ENCODE measurements around the gene KRT20.
"Not testable (repeated sequence)": the region's sequence is repeated elsewhere in the genome, so short reads cannot be mapped to it uniquely, and the experiment has no call there.

KRT20 gene

DNA sequence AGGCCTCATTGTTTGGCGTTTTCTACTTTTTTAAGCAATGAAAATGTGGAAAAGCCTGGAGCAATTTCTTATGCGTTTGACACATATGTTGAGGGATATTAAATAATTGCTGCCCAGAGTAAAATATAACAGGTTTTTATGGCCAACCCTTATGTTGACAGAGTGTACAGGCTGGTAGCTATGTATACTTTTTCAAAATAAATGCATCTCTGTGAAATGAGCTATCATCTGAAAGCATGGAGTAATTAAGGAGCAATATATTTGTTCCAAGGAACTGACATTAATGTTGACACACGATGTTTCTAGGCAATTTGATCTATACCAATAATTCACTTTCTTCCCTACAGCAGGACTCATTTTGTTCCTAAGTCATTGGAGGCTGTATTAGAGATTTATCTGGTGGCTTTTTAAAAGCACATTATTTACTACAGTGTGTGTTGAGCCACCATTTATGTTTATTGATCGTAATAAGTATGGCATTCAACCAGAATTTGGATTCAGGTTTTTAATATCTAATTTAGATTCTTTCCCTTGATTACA, 11.9 kb upstream of the KRT20 start:
- DNase-seq = no peak

DNA sequence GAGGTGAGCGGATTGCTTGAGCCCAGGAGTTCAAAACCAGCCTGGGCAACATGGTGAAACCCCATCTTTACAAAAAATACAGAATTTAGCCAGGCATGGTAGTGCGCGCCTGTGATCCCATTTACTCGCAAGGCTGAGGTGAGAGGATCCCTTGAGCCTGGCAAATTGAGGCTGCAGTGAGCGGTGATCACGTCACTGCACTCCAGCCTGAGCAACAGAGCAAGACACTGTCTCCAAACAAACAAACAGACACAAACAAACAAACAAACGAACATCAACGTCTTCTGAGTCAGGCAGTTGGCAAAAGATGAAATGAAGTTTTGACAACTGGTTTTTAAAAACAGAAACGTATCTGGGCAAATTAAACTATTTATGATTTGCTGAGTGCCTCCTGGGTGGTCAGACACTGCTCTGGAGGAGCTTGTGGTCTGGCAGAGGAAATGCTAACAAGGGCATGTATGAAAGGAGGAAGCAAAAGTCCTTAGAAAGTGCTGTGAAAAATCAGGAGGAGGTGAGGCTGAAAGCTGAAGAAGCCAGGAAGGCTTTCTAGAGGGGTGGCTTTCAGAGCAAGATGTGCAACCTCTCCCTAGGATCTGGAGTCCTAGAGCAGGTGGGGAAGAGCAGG, 10.2 kb upstream of the KRT20 start:
- no peak for DNase-seq

DNA sequence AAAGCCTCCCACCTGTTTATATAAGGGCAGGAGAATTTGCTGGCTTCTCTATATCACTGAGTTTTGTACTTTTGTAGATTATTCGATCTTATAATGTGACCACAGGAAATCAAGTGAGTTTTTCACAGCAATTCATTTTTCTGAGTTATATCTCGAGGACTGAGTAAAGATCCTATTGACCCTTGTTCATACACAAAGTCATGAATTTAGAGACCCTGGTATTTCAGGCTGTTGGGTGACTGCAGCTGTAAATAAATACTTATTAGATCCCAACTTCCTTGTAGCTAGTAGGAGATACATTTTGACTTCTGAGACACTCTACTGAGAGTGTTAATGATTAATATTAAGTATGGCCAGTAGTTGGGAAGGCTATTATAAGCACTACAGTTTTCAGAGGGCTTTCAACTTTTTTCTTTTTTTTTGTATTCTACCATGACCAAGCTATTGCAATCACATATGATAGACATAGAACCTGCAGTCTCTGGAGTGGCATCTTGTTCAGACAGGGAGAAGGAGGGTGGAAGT, 3.2 kb upstream of the KRT20 start:
- peak; percentile 40 for DNase-seq

DNA sequence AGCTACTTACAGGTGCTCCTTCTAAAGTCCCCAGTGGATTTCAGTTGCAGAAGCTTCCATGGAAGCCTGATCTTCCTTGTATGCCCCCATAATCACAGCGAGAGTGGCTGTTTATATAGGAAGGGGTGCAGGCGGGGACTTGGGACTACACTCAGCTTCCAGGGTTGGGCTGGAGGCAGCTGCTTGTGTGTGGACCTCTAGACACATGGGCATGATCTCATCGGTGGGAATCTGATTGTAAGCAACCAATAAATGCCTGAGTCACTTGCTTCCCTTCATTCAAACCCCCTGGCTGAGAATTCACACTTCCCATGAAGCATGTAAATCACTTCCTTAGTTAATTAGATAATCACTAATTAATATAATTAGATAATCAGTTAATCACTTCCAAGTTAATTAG, 1.0 kb upstream of the KRT20 start:
- DNase-seq = peak; percentile 39

DNA sequence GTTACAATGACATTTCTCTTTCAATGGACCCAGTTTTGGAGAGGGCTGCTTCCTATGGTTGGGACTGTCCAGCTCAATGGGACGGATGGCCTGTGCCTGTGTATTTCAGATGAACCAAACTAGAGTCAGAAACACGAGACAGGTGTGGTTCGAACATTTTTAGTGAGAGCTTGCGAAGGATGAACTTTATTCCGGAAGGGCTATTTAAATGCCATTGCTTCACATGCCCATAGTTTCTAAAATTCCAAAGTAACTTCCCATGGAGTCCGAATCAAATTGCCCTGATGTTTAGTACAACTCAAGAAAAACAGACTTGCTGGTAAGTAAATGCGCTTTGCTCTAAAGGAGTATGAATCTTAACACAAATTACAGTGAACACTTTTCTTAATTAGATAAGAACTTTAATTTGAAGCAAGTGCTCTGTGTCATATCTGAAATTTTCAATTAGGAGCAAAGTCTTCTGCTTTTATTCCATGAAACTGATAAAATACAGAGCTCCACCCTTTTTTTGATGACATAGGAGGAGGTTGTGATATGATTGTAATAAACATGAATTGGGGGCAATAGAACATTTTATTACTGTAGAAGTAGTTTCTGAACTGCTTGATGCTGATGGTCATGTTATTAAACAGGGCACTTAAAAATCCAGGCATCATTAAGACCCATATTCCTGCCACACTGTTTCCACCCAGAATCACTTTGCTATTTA, 1.3 kb downstream of the KRT20 start:
- no peak for DNase-seq

DNA sequence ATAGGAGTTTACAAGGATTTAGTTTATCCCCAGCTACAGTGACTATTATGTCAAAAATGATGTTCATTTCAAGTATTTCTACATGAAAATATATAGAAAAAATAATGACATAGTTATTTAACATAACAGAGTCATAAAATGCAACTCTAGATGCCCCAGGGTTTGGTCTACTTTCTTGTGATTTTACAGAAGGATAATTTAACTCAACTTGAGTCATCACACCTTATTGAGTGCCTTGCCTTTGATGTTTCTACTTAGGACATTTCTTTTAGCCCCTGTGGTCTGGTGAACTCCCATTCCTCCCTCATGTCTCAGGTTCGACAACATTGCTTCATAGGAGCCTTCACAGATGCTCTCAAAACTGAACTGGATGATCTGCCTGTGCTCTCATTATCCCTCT, 2.0 kb downstream of the KRT20 start:
- DNase-seq = no peak

DNA sequence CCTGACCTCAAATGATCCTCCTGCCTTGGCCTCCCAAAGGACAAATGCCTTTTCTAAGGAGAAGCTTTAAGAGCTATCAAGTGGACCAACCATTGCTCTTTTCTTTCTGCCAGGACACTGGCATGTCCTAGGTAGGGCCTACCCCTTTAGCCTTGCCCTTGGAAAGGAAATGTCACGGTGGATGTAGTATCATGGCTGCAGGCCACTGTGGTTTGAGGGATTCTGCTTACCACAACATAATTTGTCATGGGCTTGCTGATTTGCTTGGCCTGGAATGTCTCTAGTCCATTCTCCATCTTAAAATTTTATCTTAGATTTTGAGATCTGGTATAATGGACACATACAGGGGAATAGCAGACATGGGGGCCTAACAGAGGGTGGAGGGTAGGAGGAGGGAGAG, 6.0 kb downstream of the KRT20 start:
- DNase-seq = no peak

DNA sequence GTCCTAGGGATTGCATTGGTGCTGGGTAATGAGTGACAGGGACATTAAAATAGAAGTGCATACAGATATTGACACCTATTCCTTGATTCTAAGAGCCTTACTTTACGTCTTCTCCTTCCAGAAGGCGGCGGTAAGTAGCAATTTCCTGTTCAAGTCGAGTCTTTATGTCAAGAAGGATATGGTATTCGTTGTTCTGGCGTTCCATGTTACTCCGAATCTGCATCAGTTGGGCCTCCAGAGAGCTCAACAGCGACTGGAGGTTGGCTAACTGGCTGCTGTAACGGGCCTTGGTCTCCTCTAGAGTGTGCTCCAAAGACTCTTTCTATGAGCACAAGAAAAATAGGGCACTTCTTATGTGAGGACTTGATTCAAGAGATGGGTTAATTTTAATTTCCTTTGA, 7.0 kb downstream of the KRT20 start:
- DNase-seq = no peak

DNA sequence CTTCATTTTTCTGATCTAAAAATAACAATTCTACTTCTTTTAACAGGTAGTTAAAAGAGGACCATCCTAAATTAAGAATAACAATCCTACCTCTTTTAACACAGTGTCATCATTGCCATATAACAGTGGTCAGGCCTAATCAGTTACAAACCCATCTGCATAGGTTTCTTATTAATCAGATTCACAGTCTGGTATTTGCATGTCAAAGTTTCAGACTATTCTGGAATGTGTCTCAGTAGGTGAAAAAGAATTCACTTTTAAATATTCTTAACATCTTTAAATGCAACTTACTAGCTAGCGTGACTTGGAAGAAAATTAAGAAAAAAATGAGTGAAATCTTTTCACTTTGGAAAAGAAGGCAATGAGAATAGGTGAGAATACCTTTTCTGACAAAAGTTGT, 11.2 kb downstream of the KRT20 start:
- no peak for DNase-seq

DNA sequence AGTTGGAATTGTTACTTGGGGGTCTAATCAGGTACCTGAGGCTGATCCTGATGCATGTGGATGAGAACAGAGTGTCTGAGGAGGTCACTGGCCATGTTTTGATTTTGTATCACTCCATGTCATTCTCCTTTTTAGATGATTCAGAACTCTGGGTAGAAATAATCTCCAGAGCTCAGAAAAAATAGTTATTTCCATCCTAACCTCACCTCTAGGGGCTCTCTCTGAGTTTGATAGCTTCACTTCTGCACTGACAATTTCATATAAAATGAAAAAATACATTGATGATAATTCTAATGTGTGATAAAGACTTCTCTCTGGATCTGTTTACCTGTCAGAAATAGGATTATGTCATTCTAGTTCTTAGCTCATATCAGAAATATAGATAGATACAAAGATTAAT, 11.8 kb downstream of the KRT20 start:
- no peak for DNase-seq

DNA sequence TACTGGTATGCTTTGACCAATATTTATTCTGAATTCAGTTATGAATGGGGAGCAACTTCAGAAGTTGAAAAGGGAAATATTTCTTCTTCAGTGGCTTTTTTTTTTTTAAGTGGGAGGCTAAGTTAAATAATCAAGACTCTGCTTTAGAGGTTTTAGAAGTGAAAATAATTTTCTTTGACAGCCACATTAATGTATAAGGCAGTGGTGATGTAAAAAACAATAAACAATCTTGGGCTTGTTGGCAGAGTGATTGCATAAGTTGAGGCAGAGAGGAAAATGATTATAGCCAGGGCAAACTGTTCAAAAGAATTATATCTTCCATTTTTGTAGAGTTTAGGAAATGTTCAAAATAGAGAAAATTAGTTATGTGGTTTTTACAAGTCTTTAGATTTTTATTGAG, 12.6 kb downstream of the KRT20 start:
- DNase-seq = no peak

DNA sequence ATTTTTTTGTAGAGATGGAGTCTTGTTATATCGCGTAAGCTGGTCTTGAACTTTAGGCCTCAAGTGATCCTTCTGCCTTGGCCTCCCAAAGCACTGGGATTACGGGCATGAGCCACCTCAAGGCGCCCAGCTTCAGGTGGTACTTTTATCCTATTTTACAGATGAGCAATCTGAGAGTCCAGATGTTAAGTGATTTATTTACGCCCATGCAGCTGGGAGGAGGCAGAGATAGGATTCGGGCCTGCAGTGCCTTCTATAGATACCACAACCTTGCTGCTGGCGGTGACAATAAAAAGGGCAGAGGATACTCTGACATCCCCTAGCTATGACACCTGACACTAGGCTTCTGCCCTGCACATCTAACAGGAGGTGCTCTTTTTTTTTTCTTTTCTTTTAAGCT, 13.7 kb downstream of the KRT20 start:
- DNase-seq = no peak

DNA sequence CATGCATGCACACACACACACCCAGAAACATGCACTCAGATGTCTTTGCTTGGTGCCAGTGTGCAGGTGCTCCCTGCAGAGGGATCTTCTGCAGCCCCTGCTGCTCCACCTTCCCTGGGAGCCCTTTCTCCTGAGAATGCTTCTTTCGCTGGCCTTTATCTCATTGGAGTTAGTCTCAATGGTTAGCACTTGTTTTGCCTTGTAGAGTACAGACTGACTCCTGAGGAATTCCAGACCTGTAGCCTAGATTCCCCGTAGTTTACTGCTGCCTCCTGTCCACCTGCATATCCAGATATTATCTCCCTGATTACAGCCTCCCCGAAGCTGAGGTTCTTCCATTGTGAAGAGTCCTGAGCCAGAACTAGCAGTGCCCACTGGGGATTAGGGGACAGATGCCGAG, 14.9 kb downstream of the KRT20 start:
- no peak for DNase-seq

DNA sequence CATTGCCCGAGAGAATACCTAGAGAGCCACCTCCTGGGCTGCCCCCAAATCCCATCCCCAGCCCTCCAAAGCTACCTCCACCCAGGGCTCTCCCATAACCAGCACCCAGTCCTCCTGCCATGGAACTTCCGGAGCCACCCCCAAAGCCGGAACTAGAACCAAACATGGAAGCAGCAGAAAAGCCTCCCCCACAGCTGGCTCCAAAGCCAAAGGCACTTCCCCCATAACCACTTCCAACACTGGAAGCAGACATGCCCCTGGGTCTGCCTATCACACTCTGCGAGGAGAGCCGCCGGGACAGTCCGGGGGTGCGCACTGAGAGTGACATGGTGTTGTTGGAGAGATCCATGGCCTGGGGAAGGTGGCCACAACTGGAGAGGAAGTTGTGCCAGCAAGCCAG, 18.2 kb downstream of the KRT20 start, which contains the start of gene KRT12:
Gene KRT12, minus strand, starts transcription at position 386 of the 400 bp plus-strand sequence. Its CDS starts 37 bp downstream, at position 349.
- DNase-seq = no peak

DNA sequence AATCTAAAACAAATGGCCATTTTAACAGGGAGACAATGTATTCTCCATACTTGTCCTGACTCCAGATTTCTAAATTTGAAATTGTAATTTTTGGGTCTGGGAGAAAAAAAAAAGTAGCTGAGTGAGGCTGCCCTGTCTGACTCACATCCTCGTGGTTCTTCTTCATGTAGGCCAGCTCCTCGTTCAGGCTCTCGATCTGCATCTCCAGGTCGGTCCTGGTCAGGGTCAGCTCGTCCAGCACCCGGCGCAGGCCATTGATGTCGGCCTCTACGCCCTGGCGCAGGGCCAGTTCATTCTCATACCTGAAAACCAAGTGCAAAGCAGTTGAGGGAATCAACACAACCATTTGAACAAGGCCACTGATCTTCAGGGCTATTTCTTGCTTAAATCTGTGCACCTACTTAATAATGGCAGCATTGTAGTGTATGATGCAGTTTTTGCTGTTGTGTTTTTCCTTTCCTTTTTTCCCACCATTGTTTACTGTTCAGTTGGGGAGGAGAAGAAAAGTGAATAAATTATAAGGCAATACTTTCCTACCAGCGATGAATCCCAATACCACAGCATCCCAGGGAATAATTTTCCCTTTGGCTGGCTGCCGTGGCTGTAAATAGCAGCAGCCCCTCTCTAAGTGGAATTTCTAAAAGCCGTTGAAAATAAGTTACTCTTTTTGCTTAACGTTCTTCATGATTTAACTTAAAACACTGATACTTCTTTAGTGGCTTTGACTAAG, 20.2 kb downstream of the KRT20 start:
- DNase-seq = no peak

DNA sequence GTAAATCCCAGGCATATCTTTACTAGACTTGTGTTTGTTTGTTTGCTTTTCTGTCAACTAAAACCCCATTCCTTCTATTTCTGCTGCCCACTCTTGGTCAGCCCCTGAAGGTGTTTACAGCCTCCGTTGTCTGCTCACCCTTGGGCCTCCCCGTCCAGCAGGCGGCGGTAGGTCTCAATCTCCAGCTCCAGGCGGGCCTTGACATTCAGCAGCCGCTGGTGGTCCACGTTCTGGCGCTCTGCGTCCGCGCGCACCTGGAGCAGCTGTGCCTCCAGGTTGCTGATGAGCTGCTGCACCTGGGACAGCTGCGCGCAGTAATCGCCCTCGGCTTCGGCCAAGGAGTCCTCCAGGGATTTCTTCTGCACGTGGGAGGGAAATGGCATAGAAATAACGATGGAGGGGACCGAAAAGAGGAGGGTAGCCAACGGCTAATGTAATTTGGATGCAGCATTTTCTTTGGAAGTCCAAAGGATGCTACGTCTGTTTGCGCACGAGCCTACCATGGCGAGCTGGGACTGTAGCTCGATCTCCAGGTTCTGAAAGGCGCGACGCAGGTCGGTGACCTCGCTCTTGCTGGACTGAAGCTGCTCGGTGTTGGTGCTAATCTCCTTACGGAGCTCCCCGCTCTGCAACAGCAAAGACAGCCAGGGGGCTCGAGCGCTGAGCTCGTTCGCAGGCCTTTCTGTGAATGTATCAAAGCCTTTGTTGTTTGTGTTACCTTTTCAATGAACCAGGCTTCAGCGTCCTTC, 21.9 kb downstream of the KRT20 start:
- no peak for DNase-seq

DNA sequence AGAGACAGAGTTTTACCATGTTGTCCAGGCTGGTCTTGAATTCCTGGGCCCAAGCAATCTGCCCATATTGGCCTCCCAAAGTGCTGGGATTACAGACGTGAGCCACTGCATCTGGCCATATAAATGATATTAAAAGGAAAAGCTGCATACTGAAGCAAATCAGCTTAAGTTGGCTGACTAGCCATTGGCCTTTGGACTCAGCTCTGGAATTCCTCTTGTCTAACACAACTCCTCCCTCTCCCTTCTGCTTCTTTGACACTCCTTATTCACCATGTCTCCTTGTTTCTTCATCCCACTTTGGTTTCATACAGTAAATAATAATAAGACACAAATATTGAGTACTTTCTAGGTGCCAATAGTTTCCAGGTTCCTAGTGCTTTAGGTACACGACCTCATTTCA, 25.5 kb downstream of the KRT20 start:
- DNase-seq = no peak

DNA sequence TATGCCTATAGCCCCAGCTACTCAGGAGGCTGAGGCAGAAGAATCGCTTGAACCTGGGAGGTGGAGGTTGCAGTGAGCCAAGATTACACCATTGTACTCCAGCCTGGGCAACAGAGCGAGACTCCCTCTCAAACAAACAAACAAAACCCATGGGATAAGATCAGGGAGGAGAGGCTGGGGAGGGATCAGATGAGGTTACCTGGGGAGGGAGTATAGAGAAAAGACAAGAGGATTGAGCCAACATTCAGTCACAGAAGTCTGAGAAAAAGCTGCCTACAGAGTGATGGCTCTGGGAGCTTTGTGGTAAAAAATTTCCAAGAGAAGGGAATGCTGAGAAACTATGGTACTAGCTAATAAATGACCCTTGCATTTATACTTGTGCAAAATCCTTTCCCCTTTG, 26.4 kb downstream of the KRT20 start:
- not testable (repeated sequence) for DNase-seq

DNA sequence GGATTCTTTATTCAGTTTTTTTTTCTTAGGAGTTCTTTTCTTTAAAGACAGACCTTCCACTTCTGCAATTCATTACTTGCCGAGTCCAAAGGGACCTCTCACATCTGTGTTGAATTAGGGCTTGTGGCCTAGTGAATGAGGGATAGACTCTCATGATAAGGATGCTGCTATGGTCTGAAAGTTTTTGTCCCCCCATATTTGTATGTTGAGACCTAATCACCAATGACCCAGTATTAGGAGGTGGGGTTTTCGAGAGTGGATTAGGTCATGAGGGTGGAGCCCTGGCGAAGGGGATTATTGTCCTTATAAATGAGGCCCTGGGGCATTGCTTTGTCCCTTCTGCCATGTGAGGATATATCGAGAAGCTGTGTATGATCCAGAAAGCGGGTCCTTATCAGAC, 27.5 kb downstream of the KRT20 start:
- DNase-seq = no peak

DNA sequence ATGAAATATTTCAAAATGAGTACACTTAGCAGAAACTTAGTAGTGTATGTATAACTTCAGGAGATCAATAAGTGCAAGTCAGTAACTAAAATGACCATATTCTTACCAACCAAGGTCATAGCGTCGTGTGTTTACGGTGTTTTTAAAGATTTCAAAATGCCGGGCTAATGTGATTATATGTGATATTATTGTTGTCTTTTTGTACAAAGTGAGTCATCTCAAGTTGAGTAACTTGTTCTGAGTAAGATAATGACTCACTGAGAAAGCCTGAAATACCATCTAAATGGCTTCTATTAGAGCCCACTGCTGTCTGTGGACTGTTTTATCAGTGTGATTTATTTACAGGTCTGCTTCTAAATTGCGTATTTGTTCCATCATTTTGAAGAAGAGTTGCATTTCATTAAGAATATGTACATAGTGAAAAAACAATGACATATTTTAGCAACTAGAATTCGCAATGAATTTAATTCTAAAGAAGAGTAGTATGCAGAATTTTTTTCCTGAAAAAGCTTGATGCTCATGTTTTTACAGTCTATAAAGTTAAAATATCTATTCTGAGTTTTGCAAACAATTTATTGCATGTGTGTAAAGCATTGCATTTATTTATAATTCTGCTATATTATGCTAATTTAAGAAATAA, 30.7 kb downstream of the KRT20 start:
- peak; percentile 50 for DNase-seq

DNA sequence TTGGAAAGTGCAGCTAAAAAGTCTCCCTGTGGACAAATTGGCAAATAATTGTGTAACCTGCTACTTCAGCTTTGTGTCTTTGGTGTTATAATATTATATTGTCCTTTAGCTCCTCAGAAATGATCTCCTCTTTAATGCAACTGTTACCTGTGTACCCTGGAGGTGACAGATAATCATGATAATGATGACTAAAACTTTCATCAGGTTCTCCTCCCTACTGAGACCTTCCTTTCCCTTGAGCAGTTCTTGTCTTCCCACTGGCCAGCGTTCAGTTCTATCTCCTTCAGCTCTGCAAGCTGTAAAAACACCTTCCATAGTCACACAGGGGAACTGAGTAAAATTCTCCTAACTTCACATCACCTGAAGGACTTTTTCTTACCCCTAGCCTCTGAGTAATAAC, 32.7 kb downstream of the KRT20 start:
- DNase-seq = no peak

DNA sequence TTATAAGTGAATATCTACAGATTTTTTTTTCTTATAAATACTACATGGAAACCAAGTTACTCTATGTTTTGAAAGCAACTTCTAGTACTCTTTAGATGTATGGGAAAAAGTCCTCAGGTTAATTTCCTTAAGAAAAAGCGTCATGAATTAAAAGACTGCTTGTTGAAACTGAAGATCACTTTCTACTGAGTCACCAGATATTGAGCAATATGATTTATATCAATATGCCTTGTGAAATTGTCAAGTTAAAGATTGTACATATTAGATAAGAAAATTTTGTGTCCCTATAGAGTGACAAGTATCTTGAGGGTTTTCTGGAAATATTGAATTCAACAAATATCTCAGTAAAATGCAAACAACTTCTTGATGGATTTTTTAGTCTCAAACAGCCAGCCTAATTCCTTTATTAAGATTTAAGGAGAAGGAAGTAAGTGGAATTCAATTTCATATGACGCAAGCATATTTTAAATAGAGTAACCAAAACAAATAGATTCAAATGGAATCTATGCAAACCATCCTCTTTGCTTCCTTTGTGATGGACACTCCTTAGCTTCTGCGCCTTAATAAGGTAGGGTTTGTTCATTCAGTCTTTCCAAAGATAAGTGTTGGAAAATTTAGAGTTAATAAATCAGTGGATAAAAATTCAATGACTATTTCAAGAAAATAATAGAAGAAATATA, 34.6 kb downstream of the KRT20 start:
- DNase-seq = no peak

All from DMS53 (cell line).